ENCODE data around the gene SNIP1.

GRCh38 chr1:37593726-37594125 is 39.6 kb upstream of the SNIP1 start:
- TF ChIP-seq CTCF (IDR thresholded peaks at IDR 0.05) (no peak), POLR2A (IDR thresholded peaks at IDR 0.05) (no peak)

Measured in tibial nerve (tissue), 3 donors.